PFSK-1 (cell line): ENCODE measurements around the gene NCKIPSD.

Experiments
- FOXP2 ChIP-seq: optimal IDR thresholded peaks from 2 replicates; pipeline ENCODE3; 2011; ENCODE audit warnings: borderline replicate concordance, control low read depth, inconsistent platforms; ENCODE audit not compliant: insufficient read depth; ENCODE audit errors: extremely low read length, extremely low read depth
- POLR2AphosphoS5 ChIP-seq: IDR thresholded peaks from 2 replicates; pipeline ENCODE4 v1.6.1; 2012; ENCODE audit warnings: low read depth, mild to moderate bottlenecking, control low read depth, low read length, moderate library complexity
- REST ChIP-seq, 2 experiments: IDR thresholded peaks; 2 replicates each; pipeline versions ENCODE4 v1.6.1 to v1.8.0; 2011 to 2012; ENCODE audit warnings: low read depth in 2 of 2, low read length in 2 of 2, control low read depth in 1 of 2, inconsistent platforms in 1 of 2, mild to moderate bottlenecking in 1 of 2, moderate library complexity in 1 of 2; ENCODE audit not compliant: insufficient read depth in 1 of 2
- SIN3A ChIP-seq: IDR thresholded peaks from 2 replicates; pipeline ENCODE4 v1.6.1; 2012; ENCODE audit warnings: mild to moderate bottlenecking, low read length, moderate library complexity, borderline replicate concordance; ENCODE audit not compliant: insufficient read depth
- TAF1 ChIP-seq: IDR thresholded peaks from 2 replicates; pipeline ENCODE4 v1.6.1; 2012; ENCODE audit warnings: low read length, control low read depth, borderline replicate concordance; ENCODE audit not compliant: insufficient read depth

Gene NCKIPSD

DNA sequence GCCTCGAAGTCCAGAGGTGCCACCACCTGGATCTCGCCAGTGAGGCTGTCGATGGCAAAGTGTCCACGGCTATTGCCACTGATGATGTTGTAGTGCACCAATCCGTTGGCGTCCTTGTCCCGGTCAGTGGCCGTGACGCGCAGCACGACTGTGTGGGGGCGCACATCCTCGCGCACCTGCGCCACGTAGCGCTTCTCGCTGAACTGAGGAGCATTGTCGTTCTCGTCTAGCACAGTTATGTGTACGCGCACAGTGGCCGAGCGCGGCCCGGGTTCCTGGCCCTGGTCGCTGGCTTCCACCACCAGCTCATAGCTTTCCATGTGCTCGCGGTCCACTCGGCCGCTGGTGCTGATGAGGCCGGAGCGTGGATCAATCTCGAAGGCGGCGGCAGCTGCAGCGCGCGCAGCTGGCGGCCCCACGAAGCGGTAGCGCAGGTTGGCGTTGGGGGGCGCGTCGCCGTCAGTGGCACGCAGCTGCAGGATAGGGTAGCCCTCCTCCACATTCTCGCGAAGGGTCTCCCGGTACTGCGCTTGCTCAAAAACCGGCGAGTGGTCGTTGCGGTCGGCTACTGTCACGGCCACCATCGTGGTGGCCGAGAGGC lies 24.8 kb downstream of the NCKIPSD start:
- TF ChIP-seq REST (IDR thresholded peaks at IDR 0.05; ENCODE audit: insufficient read depth in 1 of 2, low read depth in 2 of 2, low read length in 2 of 2): no peak
- TF ChIP-seq TAF1: no peak
- TF ChIP-seq SIN3A: no peak
- TF ChIP-seq FOXP2: no peak
- TF ChIP-seq POLR2AphosphoS5: no peak

DNA sequence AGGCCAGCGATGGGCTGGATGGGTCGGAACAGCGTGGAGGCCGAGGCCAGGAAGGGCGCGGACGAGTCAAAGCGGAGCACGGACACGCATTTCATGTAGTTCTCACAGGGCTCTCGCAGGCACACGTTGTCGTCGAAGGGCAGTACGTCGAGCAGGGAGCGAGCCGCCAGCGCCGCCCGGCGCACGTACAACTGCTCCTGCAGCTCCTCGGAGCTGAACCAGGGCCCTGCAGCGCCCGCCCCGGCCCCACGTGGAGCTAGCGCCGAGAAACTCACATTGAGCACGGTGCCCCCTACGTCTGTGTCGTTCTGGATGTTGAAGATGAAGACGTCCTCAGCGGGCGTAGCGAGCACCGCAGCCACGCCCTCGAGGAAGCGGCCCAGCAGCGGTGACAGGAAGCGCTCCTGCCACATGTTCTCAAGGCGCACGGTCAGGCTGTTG lies 28.9 kb downstream of the NCKIPSD start:
- no peak for TF ChIP-seq POLR2AphosphoS5
- TF ChIP-seq REST (IDR thresholded peaks at IDR 0.05; ENCODE audit: insufficient read depth in 1 of 2, low read depth in 2 of 2, low read length in 2 of 2): no peak
- TF ChIP-seq FOXP2: no peak
- no peak for TF ChIP-seq TAF1
- no peak for TF ChIP-seq SIN3A

DNA sequence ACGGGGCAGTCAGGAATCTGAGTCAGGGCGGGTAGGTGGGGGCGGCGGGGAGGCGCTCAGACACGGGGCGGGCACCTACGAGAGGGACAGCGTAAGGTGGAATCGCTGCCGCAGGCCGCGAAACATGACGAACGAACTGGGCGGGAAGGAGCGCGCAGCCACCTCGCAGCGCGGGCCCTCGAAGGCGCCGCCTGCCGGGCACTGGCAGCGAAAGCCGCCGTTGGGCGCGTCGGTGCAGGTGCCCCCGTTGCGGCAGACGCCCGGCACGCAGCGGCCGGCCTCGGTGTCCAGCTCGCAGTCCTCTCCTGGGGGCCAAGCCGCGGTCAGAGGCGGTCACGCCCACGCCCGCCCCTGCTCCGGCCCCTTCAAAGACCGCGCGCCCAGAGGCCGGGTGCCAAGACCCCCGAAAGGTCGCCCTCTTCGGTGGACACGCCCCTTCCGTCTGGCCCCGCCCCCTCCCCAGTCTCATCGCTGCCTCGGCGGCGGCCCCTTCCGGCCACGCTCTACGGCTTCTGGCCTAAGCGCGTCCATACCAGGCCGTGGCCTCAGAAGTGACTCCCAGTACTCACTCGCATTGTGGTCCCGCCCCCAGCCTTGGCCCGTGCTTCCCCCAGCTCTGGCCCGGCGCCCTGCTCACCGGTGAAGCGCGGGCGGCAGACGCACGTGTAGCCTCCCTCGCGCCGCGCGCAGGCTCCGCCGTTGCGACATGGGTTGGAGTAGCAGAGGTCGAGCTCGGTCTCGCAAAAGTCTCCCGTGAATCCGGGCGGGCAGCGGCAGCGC lies 29.5 kb downstream of the NCKIPSD start:
- TF ChIP-seq REST (IDR thresholded peaks at IDR 0.05; ENCODE audit: insufficient read depth in 1 of 2, low read depth in 2 of 2, low read length in 2 of 2) (no peak), TAF1 (no peak), POLR2AphosphoS5 (no peak)

- TF ChIP-seq SIN3A (no peak), TAF1 (no peak), POLR2AphosphoS5 (no peak), FOXP2 (no peak), REST (IDR thresholded peaks at IDR 0.05; ENCODE audit: insufficient read depth in 1 of 2, low read depth in 2 of 2, low read length in 2 of 2) (no peak)
Measured at GRCh38 chr3:48655606-48656005, 30.1 kb downstream of the NCKIPSD start.

DNA sequence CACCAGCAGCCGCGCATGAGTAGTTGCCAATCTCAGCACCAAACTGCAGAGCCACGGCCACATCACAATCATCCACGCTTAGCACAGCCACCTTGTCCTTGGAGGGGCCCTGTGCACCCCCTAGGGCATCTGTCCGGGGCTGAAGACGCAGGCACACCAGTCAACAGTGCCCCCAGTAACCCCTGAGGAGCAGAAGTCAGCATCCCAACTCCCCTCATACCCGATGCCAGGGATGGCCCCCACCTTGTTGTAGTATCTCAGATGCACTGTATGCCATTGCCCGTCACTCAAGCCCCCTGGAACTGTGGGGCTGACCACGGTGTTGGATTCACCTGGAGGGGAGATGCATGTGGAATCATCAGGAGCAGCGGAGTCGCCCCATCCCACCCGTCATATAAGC lies 30.7 kb downstream of the NCKIPSD start:
- no peak for TF ChIP-seq REST (IDR thresholded peaks at IDR 0.05; ENCODE audit: insufficient read depth in 1 of 2, low read depth in 2 of 2, low read length in 2 of 2)
- TF ChIP-seq SIN3A: no peak
- TF ChIP-seq TAF1: no peak
- TF ChIP-seq FOXP2: no peak
- TF ChIP-seq POLR2AphosphoS5: no peak
